ENCODE results near the gene ATP9B.
"Not testable (repeated sequence)": the region's sequence is repeated elsewhere in the genome, so short reads cannot be mapped to it uniquely, and the experiment has no call there.

ATP9B gene

GRCh38 chr18:79290409-79290808, 221.2 kb downstream of the ATP9B start:
- not testable (repeated sequence) for DNase-seq (ENCODE audit: low read depth)

- DNase-seq (ENCODE audit: low read depth), result no peak
Measured at GRCh38 chr18:79290876-79291275, 221.7 kb downstream of the ATP9B start.

GRCh38 chr18:79294235-79294634, 225.0 kb downstream of the ATP9B start:
- no peak for DNase-seq (ENCODE audit: low read depth)

- no peak for DNase-seq (ENCODE audit: low read depth)
Measured at GRCh38 chr18:79299272-79299671, 230.1 kb downstream of the ATP9B start.

- DNase-seq (ENCODE audit: low read depth), result no peak
Measured at GRCh38 chr18:79299711-79300110, 230.5 kb downstream of the ATP9B start.

- no peak for DNase-seq (ENCODE audit: low read depth)
Measured at GRCh38 chr18:79300413-79300812, 231.2 kb downstream of the ATP9B start.

GRCh38 chr18:79302120-79302519, 232.9 kb downstream of the ATP9B start:
- DNase-seq (ENCODE audit: low read depth), result no peak

- DNase-seq (ENCODE audit: low read depth), result no peak
Measured at GRCh38 chr18:79305911-79306310, 236.7 kb downstream of the ATP9B start.

GRCh38 chr18:79309614-79310358, 240.6 kb downstream of the ATP9B start:
- DNase-seq (ENCODE audit: low read depth), result no peak

- no peak for DNase-seq (ENCODE audit: low read depth)
Measured at GRCh38 chr18:79314838-79315388, 245.7 kb downstream of the ATP9B start.

GRCh38 chr18:79315596-79315995, 246.4 kb downstream of the ATP9B start:
- no peak for DNase-seq (ENCODE audit: low read depth)

GRCh38 chr18:79317703-79318102, 248.5 kb downstream of the ATP9B start:
- no peak for DNase-seq (ENCODE audit: low read depth)

- DNase-seq (ENCODE audit: low read depth), result no peak
Measured at GRCh38 chr18:79318142-79318673, 249.0 kb downstream of the ATP9B start.

GRCh38 chr18:79320216-79320850, 251.1 kb downstream of the ATP9B start:
- no peak for DNase-seq (ENCODE audit: low read depth)

- DNase-seq (ENCODE audit: low read depth), result no peak
Measured at GRCh38 chr18:79321625-79322405, 252.6 kb downstream of the ATP9B start.

GRCh38 chr18:79322441-79322840, 253.2 kb downstream of the ATP9B start:
- DNase-seq (ENCODE audit: low read depth), result no peak

- no peak for DNase-seq (ENCODE audit: low read depth)
Measured at GRCh38 chr18:79323471-79323870, 254.3 kb downstream of the ATP9B start.

GRCh38 chr18:79326413-79327198, 257.4 kb downstream of the ATP9B start:
- DNase-seq (ENCODE audit: low read depth), result peak; percentile 19

GRCh38 chr18:79327199-79327721, 258.1 kb downstream of the ATP9B start:
- no peak for DNase-seq (ENCODE audit: low read depth)

GRCh38 chr18:79327915-79328314, 258.7 kb downstream of the ATP9B start:
- DNase-seq (ENCODE audit: low read depth), result not testable (repeated sequence)

- no peak for DNase-seq (ENCODE audit: low read depth)
Measured at GRCh38 chr18:79328887-79329286, 259.7 kb downstream of the ATP9B start.
